Measurements from ENCODE around the gene PDE11A.
A peak's percentile ranks its signal among the peaks of the same experiment; 100 is the strongest.

GRCh38 chr2:177772529-177772928 lies 300.0 kb downstream of the PDE11A start:
- TF ChIP-seq, protein P1, sequence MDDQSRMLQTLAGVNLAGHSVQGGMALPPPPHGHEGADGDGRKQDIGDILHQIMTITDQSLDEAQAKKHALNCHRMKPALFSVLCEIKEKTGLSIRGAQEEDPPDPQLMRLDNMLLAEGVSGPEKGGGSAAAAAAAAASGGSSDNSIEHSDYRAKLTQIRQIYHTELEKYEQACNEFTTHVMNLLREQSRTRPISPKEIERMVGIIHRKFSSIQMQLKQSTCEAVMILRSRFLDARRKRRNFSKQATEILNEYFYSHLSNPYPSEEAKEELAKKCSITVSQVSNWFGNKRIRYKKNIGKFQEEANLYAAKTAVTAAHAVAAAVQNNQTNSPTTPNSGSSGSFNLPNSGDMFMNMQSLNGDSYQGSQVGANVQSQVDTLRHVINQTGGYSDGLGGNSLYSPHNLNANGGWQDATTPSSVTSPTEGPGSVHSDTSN (CRISPR knock-in tag; IDR thresholded peaks at IDR 0.05; ENCODE audit: borderline replicate concordance) = no peak
- TF ChIP-seq ZBTB7B (CRISPR knock-in tag; IDR thresholded peaks at IDR 0.05) = no peak
- TF ChIP-seq SMC3 (IDR thresholded peaks at IDR 0.05; ENCODE audit: low read length) = no peak
- TF ChIP-seq, protein P2, sequence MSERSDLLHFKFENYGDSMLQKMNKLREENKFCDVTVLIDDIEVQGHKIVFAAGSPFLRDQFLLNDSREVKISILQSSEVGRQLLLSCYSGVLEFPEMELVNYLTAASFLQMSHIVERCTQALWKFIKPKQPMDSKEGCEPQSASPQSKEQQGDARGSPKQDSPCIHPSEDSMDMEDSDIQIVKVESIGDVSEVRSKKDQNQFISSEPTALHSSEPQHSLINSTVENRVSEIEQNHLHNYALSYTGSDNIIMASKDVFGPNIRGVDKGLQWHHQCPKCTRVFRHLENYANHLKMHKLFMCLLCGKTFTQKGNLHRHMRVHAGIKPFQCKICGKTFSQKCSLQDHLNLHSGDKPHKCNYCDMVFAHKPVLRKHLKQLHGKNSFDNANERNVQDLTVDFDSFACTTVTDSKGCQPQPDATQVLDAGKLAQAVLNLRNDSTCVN (CRISPR knock-in tag; IDR thresholded peaks at IDR 0.05; ENCODE audit: borderline replicate concordance) = no peak
- no peak for TF ChIP-seq HMG20B (CRISPR knock-in tag; conservative IDR thresholded peaks at IDR 0.05)
- no peak for TF ChIP-seq KDM3A (CRISPR knock-in tag; IDR thresholded peaks at IDR 0.05; ENCODE audit: low read depth)
- no peak for TF ChIP-seq DDIT3 (CRISPR knock-in tag; IDR thresholded peaks at IDR 0.05)
- peak; percentile 24; the same call in 1 of the 2 replicates for TF ChIP-seq CTCF (CRISPR knock-in tag; IDR thresholded peaks at IDR 0.05)
- TF ChIP-seq RELA (CRISPR knock-in tag; IDR thresholded peaks at IDR 0.05) = no peak
- TF ChIP-seq ZNF263 (CRISPR knock-in tag; IDR thresholded peaks at IDR 0.05) = no peak
- no peak for TF ChIP-seq ZMAT3 (CRISPR knock-in tag; conservative IDR thresholded peaks at IDR 0.05)
- TF ChIP-seq ZNF557 (CRISPR knock-in tag; IDR thresholded peaks at IDR 0.05) = no peak
- TF ChIP-seq ZNF781 (CRISPR knock-in tag; IDR thresholded peaks at IDR 0.05; ENCODE audit: borderline replicate concordance, not compliant biosample characterization) = no peak
